Measurements from ENCODE around the gene PBX2.

The PBX2 gene

GRCh38 chr6:32164295-32164694 lies 25.7 kb downstream of the PBX2 start, which contains the start of gene EGFL8:
TSS of gene EGFL8 (plus strand) at chr6:32164595. CDS start at chr6:32166166, 1,571 bp downstream.
- no peak within 1 kb of the TSS for H3K9ac ChIP-seq (ENCODE audit: low read depth, low read length)
- peaks cover 7% of the 10 kb centered on the region for H3K4me1 ChIP-seq (ENCODE audit: control insufficient read depth, insufficient read depth, low read length)
- no peaks in the 10 kb centered on the region for H3K27me3 ChIP-seq (ENCODE audit: control insufficient read depth, insufficient read depth, low read length)
- H3K9me3 ChIP-seq (ENCODE audit: control insufficient read depth, insufficient read depth, low read length): no peaks in the 10 kb centered on the region
- no peak within 1 kb of the TSS for H3K4me3 ChIP-seq (ENCODE audit: low read depth, low read length)
- H3K36me3 ChIP-seq (ENCODE audit: control insufficient read depth, insufficient read depth, low read length): peaks cover 7% of the 10 kb centered on the region

GRCh38 chr6:32163559-32164258 lies 26.3 kb downstream of the PBX2 start:
- H3K36me3 ChIP-seq (ENCODE audit: control insufficient read depth, insufficient read depth, low read length): peaks cover 4% of the 10 kb centered on the region
- peaks cover 7% of the 10 kb centered on the region for H3K4me1 ChIP-seq (ENCODE audit: control insufficient read depth, insufficient read depth, low read length)
- H3K9me3 ChIP-seq (ENCODE audit: control insufficient read depth, insufficient read depth, low read length): no peaks in the 10 kb centered on the region
- H3K9ac ChIP-seq (ENCODE audit: low read depth, low read length): no peak overlapping the region
- H3K27me3 ChIP-seq (ENCODE audit: control insufficient read depth, insufficient read depth, low read length): no peaks in the 10 kb centered on the region
- no peak overlapping the region for H3K4me3 ChIP-seq (ENCODE audit: low read depth, low read length)

- Histone ChIP-seq H3K27me3 (ENCODE audit: control insufficient read depth, insufficient read depth, low read length) (peaks cover 2% of the 10 kb centered on the region), H3K4me1 (ENCODE audit: control insufficient read depth, insufficient read depth, low read length) (peaks cover 3% of the 10 kb centered on the region), H3K9ac (ENCODE audit: low read depth, low read length) (no peak overlapping the region)
Observed at GRCh38 chr6:32158052-32158451, 31.9 kb downstream of the PBX2 start.

GRCh38 chr6:32156891-32157290 lies 33.1 kb downstream of the PBX2 start:
- peaks cover 14% of the 10 kb centered on the region for H3K27me3 ChIP-seq (ENCODE audit: control insufficient read depth, insufficient read depth, low read length)

More at GRCh38 chr6:32158052-32158451, 31.9 kb downstream of the PBX2 start:
- H3K4me3 ChIP-seq (ENCODE audit: low read depth, low read length): no peak overlapping the region
- H3K9me3 ChIP-seq (ENCODE audit: control insufficient read depth, insufficient read depth, low read length): no peaks in the 10 kb centered on the region
- H3K36me3 ChIP-seq (ENCODE audit: control insufficient read depth, insufficient read depth, low read length): peaks cover 12% of the 10 kb centered on the region

GRCh38 chr6:32154514-32155161 lies 35.4 kb downstream of the PBX2 start:
- H3K9me3 ChIP-seq (ENCODE audit: control insufficient read depth, insufficient read depth, low read length): no peaks in the 10 kb centered on the region
- peaks cover 9% of the 10 kb centered on the region for H3K36me3 ChIP-seq (ENCODE audit: control insufficient read depth, insufficient read depth, low read length)
- H3K27me3 ChIP-seq (ENCODE audit: control insufficient read depth, insufficient read depth, low read length): peaks cover 32% of the 10 kb centered on the region
- peak overlapping the region; percentile 67 for H3K9ac ChIP-seq (ENCODE audit: low read depth, low read length)
- H3K4me1 ChIP-seq (ENCODE audit: control insufficient read depth, insufficient read depth, low read length): peaks cover 16% of the 10 kb centered on the region
- peak overlapping the region; percentile 92 for H3K4me3 ChIP-seq (ENCODE audit: low read depth, low read length)

More at GRCh38 chr6:32156891-32157290, 33.1 kb downstream of the PBX2 start:
- H3K4me3 ChIP-seq (ENCODE audit: low read depth, low read length): no peak overlapping the region
- H3K9me3 ChIP-seq (ENCODE audit: control insufficient read depth, insufficient read depth, low read length): no peaks in the 10 kb centered on the region
- H3K36me3 ChIP-seq (ENCODE audit: control insufficient read depth, insufficient read depth, low read length): peaks cover 9% of the 10 kb centered on the region
- no peak overlapping the region for H3K9ac ChIP-seq (ENCODE audit: low read depth, low read length)
- peaks cover 13% of the 10 kb centered on the region for H3K4me1 ChIP-seq (ENCODE audit: control insufficient read depth, insufficient read depth, low read length)

GRCh38 chr6:32153564-32154513 lies 36.2 kb downstream of the PBX2 start, which contains the start of gene PPT2:
TSS of gene PPT2 (plus strand) at chr6:32154141. CDS start at chr6:32154595, 454 bp downstream.
- no peaks in the 10 kb centered on the region for H3K9me3 ChIP-seq (ENCODE audit: control insufficient read depth, insufficient read depth, low read length)
- peak within 1 kb of the TSS; percentile 67 for H3K9ac ChIP-seq (ENCODE audit: low read depth, low read length)
- peaks cover 16% of the 10 kb centered on the region for H3K4me1 ChIP-seq (ENCODE audit: control insufficient read depth, insufficient read depth, low read length)
- H3K4me3 ChIP-seq (ENCODE audit: low read depth, low read length): peak within 1 kb of the TSS; percentile 92
- peaks cover 40% of the 10 kb centered on the region for H3K27me3 ChIP-seq (ENCODE audit: control insufficient read depth, insufficient read depth, low read length)
- peaks cover 9% of the 10 kb centered on the region for H3K36me3 ChIP-seq (ENCODE audit: control insufficient read depth, insufficient read depth, low read length)

GRCh38 chr6:32152769-32153563 lies 37.0 kb downstream of the PBX2 start:
- H3K4me3 ChIP-seq (ENCODE audit: low read depth, low read length): peak overlapping the region; percentile 92
- no peaks in the 10 kb centered on the region for H3K9me3 ChIP-seq (ENCODE audit: control insufficient read depth, insufficient read depth, low read length)
- no peak overlapping the region for H3K9ac ChIP-seq (ENCODE audit: low read depth, low read length)
- peaks cover 41% of the 10 kb centered on the region for H3K27me3 ChIP-seq (ENCODE audit: control insufficient read depth, insufficient read depth, low read length)
- peaks cover 5% of the 10 kb centered on the region for H3K36me3 ChIP-seq (ENCODE audit: control insufficient read depth, insufficient read depth, low read length)
- H3K4me1 ChIP-seq (ENCODE audit: control insufficient read depth, insufficient read depth, low read length): peaks cover 16% of the 10 kb centered on the region

- peak within 1 kb of the TSS; percentile 92 for H3K4me3 ChIP-seq (ENCODE audit: low read depth, low read length)
- peaks cover 45% of the 10 kb centered on the region for H3K27me3 ChIP-seq (ENCODE audit: control insufficient read depth, insufficient read depth, low read length)
- H3K4me1 ChIP-seq (ENCODE audit: control insufficient read depth, insufficient read depth, low read length): peaks cover 16% of the 10 kb centered on the region
- no peaks in the 10 kb centered on the region for H3K36me3 ChIP-seq (ENCODE audit: control insufficient read depth, insufficient read depth, low read length)
- H3K9ac ChIP-seq (ENCODE audit: low read depth, low read length): no peak within 1 kb of the TSS
- H3K9me3 ChIP-seq (ENCODE audit: control insufficient read depth, insufficient read depth, low read length): no peaks in the 10 kb centered on the region
Observed at GRCh38 chr6:32151863-32152768, 37.9 kb downstream of the PBX2 start, which contains the start of gene PRRT1. TSS of gene PRRT1 (minus strand) at chr6:32151939. CDS start at chr6:32151827, 112 bp downstream.

- Histone ChIP-seq H3K36me3 (ENCODE audit: control insufficient read depth, insufficient read depth, low read length) (no peaks in the 10 kb centered on the region), H3K9ac (ENCODE audit: low read depth, low read length) (no peak overlapping the region), H3K4me1 (ENCODE audit: control insufficient read depth, insufficient read depth, low read length) (peaks cover 22% of the 10 kb centered on the region), H3K9me3 (ENCODE audit: control insufficient read depth, insufficient read depth, low read length) (no peaks in the 10 kb centered on the region), H3K4me3 (ENCODE audit: low read depth, low read length) (peak overlapping the region; percentile 31), H3K27me3 (ENCODE audit: control insufficient read depth, insufficient read depth, low read length) (peaks cover 48% of the 10 kb centered on the region)
Observed at GRCh38 chr6:32151181-32151862, 38.7 kb downstream of the PBX2 start.
